T-helper 2 cell treated with Interferon-gamma antibody and Interleukin-4, amounts not matched to agents 100 ng/mL and 5 ng/mL, for 36 hours (primary cell): ENCODE data around the gene CRP. TPM values are rescaled to one million over a fixed set of nuclear protein-coding genes. Genes with fewer than 3 reads are reported as not detected.
"Not testable (repeated sequence)": the region's sequence is repeated elsewhere in the genome, so short reads cannot be mapped to it uniquely, and the experiment has no call there.

Source experiments
- intact Hi-C: fragments of 100-400 bp; cut with micrococcal nuclease; formaldehyde crosslinking; loops from one replicate; pipeline ENCODE4 v1.15.1; 2023
- total RNA-seq: library from RNA; stranded (reverse); gene quantifications from 2 replicates; pipeline ENCODE4 v1.2.3, GENCODE V29; 2022

Gene CRP
- total RNA-seq, 1 donor from 2014 or later, result not detected

DNA sequence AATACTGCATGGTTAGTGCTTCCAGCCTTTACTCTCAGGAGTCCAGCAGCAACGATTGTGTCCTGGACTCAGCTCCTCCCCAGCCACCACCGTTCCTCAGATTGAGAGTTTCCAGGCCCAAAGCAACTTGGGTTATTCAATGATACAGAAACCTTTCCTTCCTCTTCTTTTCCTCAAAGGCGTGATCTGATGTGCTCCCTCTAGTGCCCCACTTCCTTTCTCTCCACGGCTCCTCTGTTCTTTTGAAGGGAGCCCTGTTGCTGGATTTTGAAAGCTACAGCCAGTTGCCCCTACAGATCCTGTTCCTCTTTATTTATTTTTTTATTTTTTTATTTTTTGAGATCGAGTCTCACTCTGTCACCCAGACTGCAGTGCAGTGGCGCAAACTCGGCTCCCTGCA lies 14.1 kb downstream of the CRP start:
- intact Hi-C loops, result no loop called here

DNA sequence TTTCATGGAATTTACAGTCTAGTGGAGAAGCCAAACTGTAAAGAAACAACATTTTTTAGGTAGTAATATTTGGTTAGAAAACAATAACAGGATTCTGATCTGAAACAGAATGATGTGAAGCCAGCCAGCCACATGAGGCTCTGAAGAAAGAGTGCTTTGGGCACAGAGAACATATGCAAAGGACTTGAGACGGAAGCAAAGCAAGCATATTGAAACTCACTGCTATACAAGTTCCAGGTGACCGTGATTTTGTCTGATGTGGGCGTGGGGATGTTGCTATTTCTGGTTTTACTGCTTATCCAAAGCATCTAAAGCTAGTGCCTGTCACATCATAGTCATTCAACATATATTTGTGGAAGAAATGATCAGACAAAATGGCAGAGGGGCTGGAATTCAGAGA lies 14.7 kb downstream of the CRP start:
- intact Hi-C loops, result no loop called here

DNA sequence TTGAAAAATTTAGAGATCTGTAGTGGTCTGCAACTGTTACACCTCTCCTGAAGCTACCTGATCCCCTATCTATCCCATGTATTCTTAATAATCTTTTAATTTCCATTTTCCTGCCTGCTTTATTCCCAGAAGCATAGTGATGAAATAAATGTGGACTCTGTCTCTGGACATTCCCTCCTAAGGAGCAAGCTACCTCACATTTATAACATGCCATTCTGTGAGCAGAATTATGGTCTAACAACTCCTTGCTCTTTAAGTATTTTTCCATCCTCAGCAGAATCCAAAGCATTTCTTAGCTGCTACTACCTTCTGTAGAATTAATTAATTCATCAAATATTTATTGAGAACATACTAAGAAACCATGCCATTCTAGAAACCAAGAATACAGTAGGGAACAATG lies 15.1 kb downstream of the CRP start:
- intact Hi-C loops, result no loop called here

DNA sequence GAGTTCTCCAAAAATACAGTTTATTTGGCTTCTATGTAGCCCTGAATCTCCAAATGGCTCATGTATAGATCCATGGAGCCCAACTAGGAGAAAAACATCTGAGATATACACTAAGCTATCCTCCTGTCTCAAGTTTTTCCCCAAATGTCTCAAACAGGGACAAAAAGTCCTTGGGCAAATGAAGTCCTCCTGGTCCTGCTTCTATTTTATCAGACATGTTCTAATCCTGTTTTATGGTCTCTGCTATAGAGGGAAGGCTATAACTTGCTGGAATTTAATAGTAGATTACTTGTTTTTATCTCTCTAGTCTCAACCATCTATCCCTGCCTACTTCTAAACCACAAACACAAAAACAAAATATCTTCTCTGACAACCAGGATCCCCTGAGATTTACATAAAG lies 26.9 kb downstream of the CRP start:
- intact Hi-C loops, result no loop called here

DNA sequence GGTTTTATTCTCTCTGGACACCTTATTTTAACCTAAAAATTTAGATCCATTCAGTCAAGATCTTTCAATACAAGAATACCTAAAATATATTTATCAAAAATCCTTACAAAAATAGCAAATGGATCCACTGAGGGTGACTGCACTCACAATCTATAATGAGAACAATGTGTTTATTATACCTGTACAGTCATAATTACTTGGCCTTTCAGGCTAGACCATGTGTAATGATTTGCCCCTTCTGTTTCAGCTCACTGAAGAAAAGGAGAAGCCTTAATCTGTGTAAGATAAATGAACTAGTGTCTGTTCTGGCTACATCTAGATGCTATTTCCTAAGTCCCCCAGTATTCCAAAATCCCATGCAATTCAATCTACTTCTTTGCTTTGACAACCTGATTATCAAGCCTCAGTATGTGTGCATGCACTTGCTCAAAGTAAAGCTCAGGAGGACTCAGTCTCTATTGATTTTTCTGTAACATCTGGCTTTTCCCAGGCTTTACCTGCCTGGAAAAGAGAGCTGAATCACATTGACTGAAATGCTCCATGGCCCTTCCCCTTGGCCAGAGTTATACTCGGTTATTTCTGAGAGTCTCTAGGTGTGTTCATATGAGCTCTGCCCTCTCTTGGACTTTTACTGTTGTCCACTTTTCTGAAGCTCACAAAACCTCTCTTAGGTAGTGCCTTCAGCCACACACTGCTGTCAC lies 27.6 kb downstream of the CRP start:
- intact Hi-C loops, result no loop called here

DNA sequence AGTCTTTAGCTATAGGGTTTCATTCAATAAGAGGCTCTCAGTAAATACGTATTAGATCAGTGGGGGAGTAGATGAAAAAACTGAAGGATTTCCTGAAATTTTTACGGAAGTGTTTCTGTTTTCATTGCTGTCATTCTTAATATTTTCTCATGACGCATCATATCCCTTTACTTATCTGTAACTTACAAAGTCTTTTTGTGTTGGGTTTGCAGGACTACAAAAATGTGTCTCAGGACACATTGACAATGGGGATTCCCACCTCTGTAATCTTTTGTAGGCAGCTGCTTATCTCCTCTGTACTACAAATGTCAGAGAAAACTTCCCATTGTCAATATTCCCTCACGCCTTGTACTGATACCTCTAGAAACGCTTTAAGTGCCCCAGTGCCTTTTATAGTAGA lies 35.5 kb downstream of the CRP start:
- intact Hi-C loops, result no loop called here

DNA sequence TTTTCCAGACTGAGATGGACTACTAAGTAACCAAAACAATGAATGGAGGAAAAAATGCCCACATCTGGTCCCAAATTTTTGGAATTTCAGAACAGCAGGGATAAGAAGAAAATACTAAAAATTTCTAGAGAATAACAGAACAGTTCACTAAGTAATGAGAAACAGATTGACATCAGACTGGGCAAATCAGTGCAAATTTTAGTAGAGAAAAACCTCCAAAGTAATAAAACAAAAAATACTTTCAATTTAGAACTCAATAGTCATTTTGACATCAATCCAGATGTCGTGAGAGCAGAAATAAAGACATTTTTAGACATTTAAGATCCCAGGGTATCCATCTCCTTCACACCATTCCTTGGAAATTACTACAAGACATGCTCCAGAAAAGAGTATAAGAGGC lies 39.3 kb downstream of the CRP start:
- intact Hi-C loops, result no loop called here

DNA sequence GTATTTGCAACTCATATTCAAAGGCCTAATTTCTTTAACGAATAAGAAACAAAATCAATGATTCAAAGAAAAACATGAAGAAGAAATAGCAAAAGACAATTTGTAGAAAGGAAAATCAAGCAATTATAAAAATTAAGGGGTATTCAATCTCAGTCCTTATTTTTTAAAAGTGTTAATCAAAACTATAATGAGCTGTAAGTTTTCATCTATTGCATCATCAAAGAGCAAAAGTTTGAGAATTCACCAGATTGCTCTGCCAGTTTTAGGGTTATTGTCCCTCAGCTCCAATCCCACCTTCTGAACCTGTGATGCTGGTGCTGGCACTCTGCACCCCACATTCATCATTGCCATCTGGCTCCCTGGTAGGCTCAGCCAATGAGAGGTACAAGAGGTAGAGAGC lies 42.0 kb downstream of the CRP start:
- intact Hi-C loops, result not testable (repeated sequence)

DNA sequence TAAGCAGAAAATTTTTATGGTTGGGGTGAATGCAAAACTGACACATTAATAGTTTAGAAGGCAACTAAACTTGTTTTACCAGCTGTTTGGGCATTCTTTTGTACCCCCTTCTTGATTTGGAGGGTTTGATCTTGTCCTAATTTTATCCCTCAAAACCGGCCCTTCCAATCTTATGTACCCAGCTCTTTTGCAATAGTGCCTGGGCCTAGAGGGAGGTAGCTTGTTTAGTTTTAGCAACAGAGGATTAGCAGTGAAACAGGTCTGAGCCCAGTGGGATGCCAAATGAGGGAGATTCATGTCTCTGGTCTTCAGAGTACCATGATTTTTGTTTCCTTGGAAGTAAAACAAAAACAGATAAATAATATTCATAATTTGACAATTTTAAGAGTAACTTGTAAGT lies 45.1 kb downstream of the CRP start:
- intact Hi-C loops, result no loop called here

DNA sequence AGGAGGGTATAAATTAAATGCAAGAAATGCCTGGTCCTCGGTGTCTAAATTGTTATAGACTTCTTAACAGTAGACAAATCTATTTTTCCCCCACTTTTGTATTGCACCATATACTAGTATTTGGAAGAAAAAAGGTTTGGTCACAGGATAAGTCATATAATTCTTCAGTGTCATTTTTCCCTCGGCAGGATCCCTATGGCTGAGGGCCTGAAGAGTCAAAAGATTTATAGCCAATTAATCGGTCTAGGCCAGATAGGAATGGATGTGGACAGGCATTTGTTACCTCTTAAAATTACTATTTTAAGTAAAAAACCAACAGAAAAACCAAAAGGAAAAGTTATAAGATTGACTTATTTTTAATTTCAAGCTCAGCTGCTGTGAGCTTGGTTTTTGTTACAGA lies 45.6 kb downstream of the CRP start:
- intact Hi-C loops, result no loop called here

DNA sequence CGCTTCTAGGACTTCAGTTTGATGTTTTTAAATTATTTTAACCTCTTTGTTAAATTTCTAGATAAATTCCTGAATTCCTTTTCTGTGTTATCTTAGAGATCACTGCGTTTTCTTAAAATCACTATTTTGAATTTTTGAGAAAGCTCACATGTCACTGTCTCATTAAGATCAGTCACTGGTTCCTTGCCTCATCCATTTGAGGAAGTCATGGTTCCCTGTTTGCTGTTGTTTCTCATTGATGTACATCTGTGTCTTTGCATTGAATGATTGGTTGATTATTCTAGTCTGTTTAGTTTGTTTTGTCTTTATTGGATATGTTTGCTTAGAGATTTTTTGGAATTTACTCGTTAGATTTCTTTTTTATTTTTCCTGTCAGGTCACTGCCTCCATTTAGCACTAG lies 50.1 kb downstream of the CRP start:
- intact Hi-C loops, result no loop called here

DNA sequence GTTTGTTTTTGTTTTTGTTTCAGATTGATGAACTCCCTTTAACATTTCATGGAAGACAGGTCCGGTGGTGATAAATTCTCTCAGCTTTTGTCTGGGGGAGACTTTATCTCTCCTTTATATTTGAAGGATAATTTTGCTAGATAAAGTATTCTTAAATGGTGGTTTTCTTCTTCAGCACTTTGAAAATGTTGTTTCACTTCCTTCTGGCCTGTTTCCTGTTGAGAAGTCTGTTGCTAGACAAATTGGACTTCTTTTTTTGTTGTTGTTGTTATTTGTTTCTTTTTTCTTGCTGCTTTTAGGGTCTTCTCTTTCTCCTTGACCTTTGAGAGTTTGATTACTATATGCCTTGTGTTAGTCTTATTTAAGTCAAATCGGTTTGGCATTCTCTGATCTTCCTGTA lies 50.8 kb downstream of the CRP start:
- intact Hi-C loops, result no loop called here

Other genes starting within 250 kb of the CRP start
- gene OR10J5, start 178.6 kb downstream of the CRP start, total RNA-seq, result not detected in 2 replicates
- not detected in 2 replicates for gene APCS, start 126.8 kb downstream of the CRP start, total RNA-seq
- gene DUSP23, start 66.4 kb upstream of the CRP start, total RNA-seq, result 20.9 and 22.6 TPM in 2 replicates
- gene FCRL6, start 87.8 kb upstream of the CRP start, total RNA-seq, result 0.25 TPM in 1 of 2 replicates, not detected in the other
- gene SLAMF8, start 112.3 kb upstream of the CRP start, total RNA-seq, result 0.68 and 1.1 TPM in 2 replicates
- not detected in 2 replicates for gene VSIG8, start 148.1 kb upstream of the CRP start, total RNA-seq
- gene CFAP45, start 185.6 kb upstream of the CRP start, total RNA-seq, result 0.57 and 0.98 TPM in 2 replicates
- gene TAGLN2, start 210.9 kb upstream of the CRP start, total RNA-seq, result 542 and 547 TPM in 2 replicates
- 0.09 TPM in 1 of 2 replicates, not detected in the other for gene IGSF9, start 231.0 kb upstream of the CRP start, total RNA-seq
- not detected in 2 replicates for gene SLAMF9, start 239.6 kb upstream of the CRP start, total RNA-seq